Liver (tissue), 3 donors: ENCODE results near the gene DYNC1LI2.

Experiments
- RAD21 ChIP-seq, 2 donors: IDR thresholded peaks; 2 replicates each; pipeline ENCODE4 v1.6.1; 2016; ENCODE audit warnings: antibody characterized with exemption in 2 of 2, mild to moderate bottlenecking in 2 of 2
- SP1 ChIP-seq: IDR thresholded peaks from 2 replicates; pipeline ENCODE4 v1.6.1; 2018; ENCODE audit warnings: antibody characterized with exemption, mild to moderate bottlenecking
- TF ChIP-seq, protein P1 (sequence below): fragments of 150-350 bp; IDR thresholded peaks from 2 replicates; pipeline ENCODE4 v1.5.1; 2017; ENCODE audit warnings: improper control_type of control experiment, low read depth, low read length; ENCODE audit not compliant: missing input control
- TF ChIP-seq, protein P2 (sequence below): IDR thresholded peaks from 2 replicates; pipeline ENCODE4 v1.6.1; 2016; ENCODE audit warnings: antibody characterized with exemption
- donor health status: healthy.
- donor health status: healthy.

DNA sequence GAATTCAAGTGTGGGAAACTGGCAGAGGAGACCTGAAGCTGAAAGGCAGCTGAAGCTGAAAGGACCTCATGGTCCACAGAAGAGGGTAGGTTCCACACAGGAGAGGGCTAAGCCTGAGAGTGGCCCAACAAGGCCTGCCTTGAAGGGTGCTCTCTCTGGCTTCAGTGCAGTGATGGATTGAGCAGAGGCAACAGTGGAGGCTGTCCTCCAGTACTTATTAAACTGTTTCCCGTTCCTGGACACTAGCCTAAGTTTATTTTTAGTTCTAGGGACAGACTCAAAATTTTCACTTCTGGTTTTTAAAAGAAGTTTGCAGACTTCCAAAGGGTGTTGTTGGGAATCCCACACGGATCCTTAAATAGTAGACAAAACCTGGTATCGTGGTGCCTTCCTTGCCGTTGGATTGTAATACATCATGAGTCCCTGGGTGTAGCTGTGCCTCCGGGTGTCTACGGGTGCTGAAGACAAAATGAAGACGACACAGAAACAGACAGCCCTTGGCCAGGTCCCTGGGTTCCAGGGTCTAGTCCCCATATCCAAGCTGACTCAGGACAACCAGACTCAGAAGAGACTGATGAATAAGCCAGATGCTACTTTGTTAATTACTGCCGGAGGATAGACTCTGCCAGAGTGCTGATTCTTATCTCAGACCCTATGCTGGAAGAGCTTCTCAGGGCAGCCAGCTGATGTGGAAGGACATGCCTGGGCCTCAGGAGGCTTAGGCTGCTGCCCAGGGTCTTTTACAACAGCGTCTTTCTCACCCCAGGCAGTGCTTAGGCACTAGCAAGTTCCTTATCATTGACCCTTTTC lies 47.8 kb downstream of the DYNC1LI2 start:
- TF ChIP-seq, protein P1, sequence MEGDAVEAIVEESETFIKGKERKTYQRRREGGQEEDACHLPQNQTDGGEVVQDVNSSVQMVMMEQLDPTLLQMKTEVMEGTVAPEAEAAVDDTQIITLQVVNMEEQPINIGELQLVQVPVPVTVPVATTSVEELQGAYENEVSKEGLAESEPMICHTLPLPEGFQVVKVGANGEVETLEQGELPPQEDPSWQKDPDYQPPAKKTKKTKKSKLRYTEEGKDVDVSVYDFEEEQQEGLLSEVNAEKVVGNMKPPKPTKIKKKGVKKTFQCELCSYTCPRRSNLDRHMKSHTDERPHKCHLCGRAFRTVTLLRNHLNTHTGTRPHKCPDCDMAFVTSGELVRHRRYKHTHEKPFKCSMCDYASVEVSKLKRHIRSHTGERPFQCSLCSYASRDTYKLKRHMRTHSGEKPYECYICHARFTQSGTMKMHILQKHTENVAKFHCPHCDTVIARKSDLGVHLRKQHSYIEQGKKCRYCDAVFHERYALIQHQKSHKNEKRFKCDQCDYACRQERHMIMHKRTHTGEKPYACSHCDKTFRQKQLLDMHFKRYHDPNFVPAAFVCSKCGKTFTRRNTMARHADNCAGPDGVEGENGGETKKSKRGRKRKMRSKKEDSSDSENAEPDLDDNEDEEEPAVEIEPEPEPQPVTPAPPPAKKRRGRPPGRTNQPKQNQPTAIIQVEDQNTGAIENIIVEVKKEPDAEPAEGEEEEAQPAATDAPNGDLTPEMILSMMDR = no peak
- TF ChIP-seq RAD21 (IDR thresholded peaks at IDR 0.05) = no peak
- TF ChIP-seq, protein P2, sequence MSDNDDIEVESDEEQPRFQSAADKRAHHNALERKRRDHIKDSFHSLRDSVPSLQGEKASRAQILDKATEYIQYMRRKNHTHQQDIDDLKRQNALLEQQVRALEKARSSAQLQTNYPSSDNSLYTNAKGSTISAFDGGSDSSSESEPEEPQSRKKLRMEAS = no peak
- TF ChIP-seq SP1 = no peak
